ENCODE measurements around the gene RFXANK. TPM values are rescaled to one million over a fixed set of nuclear protein-coding genes. Genes with fewer than 3 reads are reported as not detected.

RFXANK gene
- total RNA-seq, 1 experiment from 2014 or later = 81.8 TPM

DNA sequence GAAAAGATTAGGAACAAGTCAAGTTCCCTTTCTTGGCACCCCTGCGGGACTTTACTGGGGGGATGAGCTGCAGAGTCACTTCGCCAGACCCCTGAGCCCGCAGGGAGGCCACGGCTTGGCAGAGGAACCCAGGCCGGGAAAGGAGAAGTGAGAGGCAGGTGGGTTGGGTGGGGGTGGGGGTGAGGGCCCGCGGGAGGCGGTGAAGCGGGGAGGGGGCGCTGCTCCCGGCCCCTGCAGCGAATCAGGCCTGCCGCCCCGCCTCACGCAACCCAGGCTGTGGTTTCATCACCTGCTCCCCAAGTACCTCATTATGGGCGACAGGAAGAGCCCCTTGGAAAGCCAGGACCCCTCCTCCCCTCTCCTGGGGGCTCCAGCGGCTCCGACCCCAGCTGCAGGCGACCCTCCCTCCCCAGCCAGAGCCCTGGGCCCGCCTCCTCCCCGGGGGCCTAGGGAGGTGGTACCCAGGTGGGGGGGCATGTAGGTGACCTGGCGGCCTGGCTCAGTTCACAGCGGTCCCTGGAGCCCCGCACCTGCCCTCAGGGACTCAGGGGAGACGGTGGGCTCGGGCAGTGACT lies 31.5 kb upstream of the RFXANK start:
- Mint-ChIP-seq H3K4me3 (no peak overlapping the region), H3K27me3 (ENCODE audit: low read depth) (peaks cover 32% of the 10 kb centered on the region), H3K36me3 (ENCODE audit: insufficient read depth in 1 of 3, low read depth in 3 of 3) (no peaks in the 10 kb centered on the region; a peak in 3 of 7 replicates), H3K4me1 (peaks cover 9 to 19% of the 10 kb centered on the region in 2 experiments), H3K27ac (peak overlapping the region in 2 of 3 experiments; percentile 0 to 85; a peak in 2 of 7 replicates), H3K9me3 (no peaks in the 10 kb centered on the region)
- Histone ChIP-seq H3K18ac (ENCODE audit: insufficient read length, low read depth, low read length) (peak overlapping the region; percentile 83), H3K4me2 (ENCODE audit: insufficient read depth, insufficient read length, low read length) (no peak overlapping the region), H4K8ac (replicated peaks; ENCODE audit: insufficient read length, low read depth, low read length) (no peak overlapping the region), H4K20me1 (ENCODE audit: control insufficient read depth, insufficient read depth, insufficient read length) (no peaks in the 10 kb centered on the region), H2BK12ac (ENCODE audit: insufficient read length, low read depth, low read length) (no peak overlapping the region), H3K79me1 (ENCODE audit: insufficient read depth, low read depth, low read length, poor library complexity, severe bottlenecking) (no peaks in the 10 kb centered on the region), H2BK120ac (ENCODE audit: low read depth, low read length, poor library complexity, severe bottlenecking) (peak overlapping the region; percentile 91), H2BK15ac (ENCODE audit: low read depth, low read length) (no peak overlapping the region), H3K79me2 (ENCODE audit: insufficient read depth, low read length) (no peaks in the 10 kb centered on the region), H2AK5ac (ENCODE audit: insufficient read length, low read length) (no peak overlapping the region), H4K91ac (ENCODE audit: insufficient read length, low read depth, low read length) (no peak overlapping the region), H3K56ac (ENCODE audit: insufficient read length, low read depth, low read length) (no peak overlapping the region), H3K4ac (ENCODE audit: low read depth, low read length) (peak overlapping the region; percentile 96; the same call in 1 of the 2 replicates), H3K27ac (ENCODE audit: insufficient read length, low read depth, low read length) (no peak overlapping the region), H3K4me1 (ENCODE audit: insufficient read depth, low read length) (no peaks in the 10 kb centered on the region), H3T11ph (ENCODE audit: low read length) (no peak overlapping the region), H3K27me3 (ENCODE audit: insufficient read depth, low read length) (no peaks in the 10 kb centered on the region), H2BK5ac (ENCODE audit: insufficient read length, low read length) (no peak overlapping the region), H3K14ac (ENCODE audit: insufficient read depth, low read length) (peak overlapping the region; percentile 84; the same call in 1 of the 2 replicates), H3K9me3 (ENCODE audit: control insufficient read depth, low read depth, low read length) (no peaks in the 10 kb centered on the region), H4K5ac (ENCODE audit: insufficient read length, low read depth, low read length) (no peak overlapping the region), H3K23ac (ENCODE audit: insufficient read length, low read depth, low read length) (no peak overlapping the region), H2BK20ac (ENCODE audit: low read depth, low read length, poor library complexity, severe bottlenecking) (no peak overlapping the region), H3K23me2 (ENCODE audit: insufficient read length, low read depth, low read length, poor library complexity, severe bottlenecking) (no peaks in the 10 kb centered on the region), H2AFZ (ENCODE audit: low read length) (no peak overlapping the region), H3K9ac (ENCODE audit: extremely low read depth, insufficient read length, low read length) (no peak overlapping the region)
- no CpG with 5 or more reads among the region's 26 CpGs for WGBS (ENCODE audit: extremely low coverage, insufficient read length, low lambda C conversion rate)
- TF ChIP-seq, protein P1, sequence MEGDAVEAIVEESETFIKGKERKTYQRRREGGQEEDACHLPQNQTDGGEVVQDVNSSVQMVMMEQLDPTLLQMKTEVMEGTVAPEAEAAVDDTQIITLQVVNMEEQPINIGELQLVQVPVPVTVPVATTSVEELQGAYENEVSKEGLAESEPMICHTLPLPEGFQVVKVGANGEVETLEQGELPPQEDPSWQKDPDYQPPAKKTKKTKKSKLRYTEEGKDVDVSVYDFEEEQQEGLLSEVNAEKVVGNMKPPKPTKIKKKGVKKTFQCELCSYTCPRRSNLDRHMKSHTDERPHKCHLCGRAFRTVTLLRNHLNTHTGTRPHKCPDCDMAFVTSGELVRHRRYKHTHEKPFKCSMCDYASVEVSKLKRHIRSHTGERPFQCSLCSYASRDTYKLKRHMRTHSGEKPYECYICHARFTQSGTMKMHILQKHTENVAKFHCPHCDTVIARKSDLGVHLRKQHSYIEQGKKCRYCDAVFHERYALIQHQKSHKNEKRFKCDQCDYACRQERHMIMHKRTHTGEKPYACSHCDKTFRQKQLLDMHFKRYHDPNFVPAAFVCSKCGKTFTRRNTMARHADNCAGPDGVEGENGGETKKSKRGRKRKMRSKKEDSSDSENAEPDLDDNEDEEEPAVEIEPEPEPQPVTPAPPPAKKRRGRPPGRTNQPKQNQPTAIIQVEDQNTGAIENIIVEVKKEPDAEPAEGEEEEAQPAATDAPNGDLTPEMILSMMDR (conservative IDR thresholded peaks at IDR 0.05) = no peak
- DNase-seq = no peak
